Cardiac atrium fibroblast (primary cell): ENCODE data around the gene MARK2. TPM values are rescaled to one million over a fixed set of nuclear protein-coding genes. Genes with fewer than 3 reads are reported as not detected.

Experiments used
- total RNA-seq: library from RNA; depleted of rRNA; stranded (reverse); fragments of >200 nt; gene quantifications from 2 replicates; pipeline ENCODE4 v1.2.3, GENCODE V29; 2015

MARK2 gene
- 13.4 and 13.7 TPM in 2 replicates for total RNA-seq

DNA sequence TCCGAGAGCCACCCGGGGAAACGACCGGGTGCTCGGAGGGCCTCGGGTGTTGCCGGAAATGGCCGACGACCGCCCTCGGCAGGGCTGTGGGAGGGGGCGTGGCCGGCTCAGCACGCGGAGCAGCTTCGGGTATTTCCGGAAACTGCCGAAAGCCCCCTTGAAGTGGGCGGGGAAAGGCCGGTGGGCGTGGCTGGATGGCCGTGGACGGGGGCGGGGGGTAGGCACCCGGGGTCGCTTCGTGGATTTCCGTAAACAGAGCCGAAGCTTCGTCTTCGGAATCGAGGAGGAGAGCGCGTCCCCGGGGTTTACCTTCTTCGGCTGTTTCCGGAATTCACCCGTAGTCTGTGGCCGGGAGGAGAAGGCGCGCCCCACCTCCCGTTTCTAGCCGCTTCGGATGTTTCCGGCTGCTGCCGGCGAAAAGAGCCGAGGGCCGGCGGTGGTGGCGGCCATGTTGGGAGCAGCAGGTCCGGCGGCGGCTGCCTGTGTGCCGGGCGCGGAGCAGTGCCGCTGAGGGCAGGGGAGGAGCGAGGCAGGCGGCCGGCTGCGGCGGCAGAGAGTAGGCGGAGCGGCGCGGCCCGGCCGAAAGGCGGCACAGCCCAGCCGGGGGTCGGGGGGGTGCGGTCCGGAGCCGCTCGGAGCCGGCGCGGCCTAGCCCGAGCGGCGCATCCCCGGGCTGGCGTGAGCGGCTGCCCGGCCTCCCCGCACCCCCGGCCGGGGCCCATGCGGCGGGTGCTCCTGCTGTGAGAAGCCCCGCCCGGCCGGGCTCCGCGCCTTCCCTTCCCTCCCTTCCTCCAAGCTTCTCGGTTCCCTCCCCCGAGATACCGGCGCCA lies at the start of gene MARK2:
TSS of gene MARK2 (plus strand) at position 433 of the 830 bp plus-strand sequence. CDS start at position 830, 397 bp downstream.

DNA sequence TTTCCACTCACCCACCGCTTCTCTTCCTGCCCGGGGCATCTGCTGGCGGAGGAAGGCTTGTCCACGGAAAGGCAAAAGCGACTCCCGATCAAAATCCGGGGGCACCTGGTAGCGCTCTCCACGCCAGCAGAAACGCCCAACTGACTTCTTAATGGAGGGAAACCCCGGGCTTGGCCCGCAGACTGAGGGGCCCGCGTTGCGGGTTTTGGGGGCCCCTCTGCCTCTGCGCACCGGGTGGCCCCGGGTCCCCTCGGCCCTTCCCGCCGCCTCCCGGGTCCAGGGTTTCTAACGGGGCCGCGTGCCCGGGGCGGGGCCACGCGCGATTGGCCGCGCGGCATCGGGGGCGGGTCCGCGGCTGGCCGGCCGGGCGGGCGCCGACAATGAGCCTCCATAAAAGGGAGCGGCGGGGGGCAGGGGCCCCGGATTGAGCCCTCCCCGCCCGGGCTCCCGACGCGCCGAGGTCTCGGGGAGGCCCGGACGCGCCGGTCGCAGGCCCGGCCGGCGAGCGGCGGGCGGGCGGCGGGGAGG lies 25.8 kb upstream of the MARK2 start, which contains the start of gene SPINDOC:
TSS of gene SPINDOC (plus strand) at position 422 of the 528 bp plus-strand sequence. CDS start 231 bp downstream, outside the sequence.

DNA sequence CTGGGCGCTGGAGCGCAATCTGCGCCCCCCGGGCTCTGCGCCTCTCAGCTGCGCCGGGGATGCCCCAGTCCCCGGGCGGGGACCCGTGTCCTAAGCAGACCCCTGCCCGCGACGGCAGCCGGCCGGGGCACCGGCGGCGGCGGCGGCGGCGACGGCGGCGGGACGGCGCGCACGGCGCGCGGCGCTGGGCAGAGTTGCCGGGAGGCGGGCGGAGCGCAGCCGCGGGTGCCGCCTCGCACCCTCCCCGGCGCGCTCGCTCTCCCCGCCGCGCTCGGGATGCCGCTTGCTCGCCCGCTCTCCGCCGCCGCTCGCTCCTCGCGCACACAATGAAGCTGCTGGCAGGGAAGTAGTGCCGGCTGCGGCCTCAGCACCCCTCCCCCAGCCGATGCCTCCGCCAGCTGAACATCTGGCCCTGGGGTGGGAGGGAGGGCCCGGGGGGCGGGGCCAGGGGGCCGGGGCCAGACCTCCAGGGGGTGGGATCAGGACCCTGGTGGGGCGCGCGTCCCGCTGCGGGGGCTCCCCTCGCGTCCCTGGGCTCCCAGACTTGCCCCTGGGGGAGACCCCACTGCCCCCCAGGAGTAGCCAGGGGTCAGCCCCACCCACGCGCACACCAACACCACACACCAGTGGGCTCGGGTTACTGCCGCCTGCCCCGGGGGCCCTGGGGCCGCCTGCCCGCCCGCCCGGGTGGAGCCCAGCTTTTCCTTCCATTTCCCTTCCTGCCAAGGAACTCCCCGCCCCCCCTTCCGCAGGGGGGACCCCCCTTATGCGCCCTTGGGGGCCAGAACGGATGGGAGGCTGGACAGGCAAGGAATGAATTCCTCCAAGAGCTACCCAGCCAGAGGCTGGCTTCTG lies 78.2 kb downstream of the MARK2 start, which contains the start of gene RCOR2:
TSS of gene RCOR2 (minus strand) at position 328 of the 855 bp plus-strand sequence. CDS start 708 bp downstream, outside the sequence.

DNA sequence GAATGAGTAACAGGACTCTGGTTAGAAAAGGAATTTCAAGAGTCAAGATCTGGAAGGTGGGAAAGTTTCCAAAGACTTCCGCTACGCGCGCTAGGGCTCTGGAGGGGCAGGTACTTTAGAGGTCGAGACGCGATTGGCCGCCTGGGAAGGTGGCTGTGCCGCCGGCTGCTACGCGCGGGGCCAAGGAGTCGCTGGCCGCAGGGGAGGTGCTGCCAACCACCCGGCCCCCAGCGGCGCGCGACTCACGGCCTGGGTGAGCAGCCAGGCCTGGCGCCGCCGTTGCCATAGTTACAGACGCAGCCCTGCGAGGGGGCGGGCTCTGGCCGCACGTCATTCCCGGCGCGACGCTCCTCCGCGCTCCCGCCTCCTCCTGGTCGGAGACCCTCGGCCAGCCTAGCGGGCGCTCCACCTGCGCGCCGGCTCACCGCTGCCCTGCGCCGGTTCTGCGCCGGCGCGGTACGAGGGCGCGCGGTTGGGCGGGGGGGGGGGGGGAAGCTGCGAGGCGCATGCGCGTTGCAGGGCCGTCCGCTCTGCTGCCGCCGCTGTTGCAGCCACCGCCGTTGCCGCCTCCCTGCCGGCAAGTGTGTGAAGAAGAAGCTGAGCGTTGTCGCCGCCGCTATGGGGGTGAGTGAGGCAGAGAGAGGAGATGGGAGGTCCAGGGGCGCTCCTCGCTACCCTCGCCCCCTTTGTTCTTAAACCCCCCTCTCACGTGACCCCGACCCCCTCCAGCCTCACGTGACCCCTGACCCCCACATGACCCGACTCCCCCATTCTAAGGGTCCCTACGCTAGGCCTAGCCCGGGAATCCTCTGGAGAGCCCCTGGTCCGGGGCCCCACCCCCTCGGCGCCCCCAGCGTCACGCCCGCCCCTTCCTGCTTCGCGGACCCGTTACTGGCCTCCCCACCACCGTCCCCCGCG lies 99.8 kb downstream of the MARK2 start, which contains the start of gene NAA40:
TSS of gene NAA40 (plus strand) at position 524 of the 918 bp plus-strand sequence. CDS start at position 619, 95 bp downstream.

Other genes starting within 250 kb of the MARK2 start
- 10.2 and 20.0 TPM in 2 replicates for gene PLAAT3, start 224.7 kb upstream of the MARK2 start, total RNA-seq
- 90.3 and 91.9 TPM in 2 replicates for gene ATL3, start 167.7 kb upstream of the MARK2 start, total RNA-seq
- 97.9 and 104 TPM in 2 replicates for gene RTN3, start 157.6 kb upstream of the MARK2 start, total RNA-seq
- gene ZFTA, start 70.3 kb upstream of the MARK2 start, total RNA-seq = 16.5 and 28.2 TPM in 2 replicates
- gene SPINDOC, start 25.7 kb upstream of the MARK2 start, total RNA-seq = 16.5 and 18.1 TPM in 2 replicates
- 3.2 and 3.4 TPM in 2 replicates for gene RCOR2, start 78.1 kb downstream of the MARK2 start, total RNA-seq
- 11.0 and 13.9 TPM in 2 replicates for gene NAA40, start 99.9 kb downstream of the MARK2 start, total RNA-seq
- gene COX8A, start 135.5 kb downstream of the MARK2 start, total RNA-seq = 423 and 461 TPM in 2 replicates
- 62.6 and 68.4 TPM in 2 replicates for gene OTUB1, start 147.3 kb downstream of the MARK2 start, total RNA-seq
- under 0.01 and 1.1 TPM in 2 replicates for gene FLRT1, start 196.8 kb downstream of the MARK2 start, total RNA-seq